ENCODE measurements around the gene TMEM63C.

The TMEM63C gene

GRCh38 chr14:77181603-77182437 lies at the start of gene TMEM63C:
Gene TMEM63C (plus strand): TSS chr14:77181798. CDS start chr14:77218814, 37,016 bp downstream.
- peak; percentile 21 to 42 for DNase-seq
- TF ChIP-seq GATA1 (IDR thresholded peaks at IDR 0.05; ENCODE audit: low read depth, low read length) (no peak), POLR2A (IDR thresholded peaks at IDR 0.05; ENCODE audit: low read length) (peak; percentile 18)

DNA sequence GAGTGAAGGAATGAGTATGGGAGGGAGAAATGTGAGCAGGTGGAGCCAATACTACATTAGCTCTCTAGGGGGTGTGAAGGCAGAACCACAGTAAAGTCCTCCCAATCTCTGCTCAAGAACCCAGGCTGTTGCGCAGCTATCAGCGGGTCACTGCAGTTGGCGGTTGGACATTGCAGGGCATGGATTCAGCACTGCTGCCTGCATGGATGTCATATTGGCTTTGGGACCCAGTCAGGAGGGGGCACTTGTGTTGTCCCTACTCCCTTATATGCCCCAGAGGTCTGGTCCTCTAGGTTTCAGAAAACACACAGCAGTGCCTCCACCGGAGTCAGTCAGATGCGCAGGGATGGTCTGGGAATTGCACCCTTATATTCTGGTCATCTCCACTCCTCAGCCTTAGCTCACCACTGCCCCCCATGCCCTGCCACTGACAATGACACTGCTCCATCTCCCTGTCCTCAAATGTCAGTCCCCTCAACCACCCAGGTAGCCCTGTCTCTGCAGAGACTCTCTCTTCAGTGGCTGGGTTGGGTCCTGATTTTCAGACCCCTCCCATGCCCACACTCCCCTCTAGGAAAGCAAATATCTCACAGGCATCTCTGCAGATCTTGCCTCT lies 49.6 kb upstream of the TMEM63C start:
- DNase-seq: no peak
- TF ChIP-seq POLR2A (IDR thresholded peaks at IDR 0.05; ENCODE audit: low read length): no peak
- TF ChIP-seq GATA1 (IDR thresholded peaks at IDR 0.05; ENCODE audit: low read depth, low read length): no peak

DNA sequence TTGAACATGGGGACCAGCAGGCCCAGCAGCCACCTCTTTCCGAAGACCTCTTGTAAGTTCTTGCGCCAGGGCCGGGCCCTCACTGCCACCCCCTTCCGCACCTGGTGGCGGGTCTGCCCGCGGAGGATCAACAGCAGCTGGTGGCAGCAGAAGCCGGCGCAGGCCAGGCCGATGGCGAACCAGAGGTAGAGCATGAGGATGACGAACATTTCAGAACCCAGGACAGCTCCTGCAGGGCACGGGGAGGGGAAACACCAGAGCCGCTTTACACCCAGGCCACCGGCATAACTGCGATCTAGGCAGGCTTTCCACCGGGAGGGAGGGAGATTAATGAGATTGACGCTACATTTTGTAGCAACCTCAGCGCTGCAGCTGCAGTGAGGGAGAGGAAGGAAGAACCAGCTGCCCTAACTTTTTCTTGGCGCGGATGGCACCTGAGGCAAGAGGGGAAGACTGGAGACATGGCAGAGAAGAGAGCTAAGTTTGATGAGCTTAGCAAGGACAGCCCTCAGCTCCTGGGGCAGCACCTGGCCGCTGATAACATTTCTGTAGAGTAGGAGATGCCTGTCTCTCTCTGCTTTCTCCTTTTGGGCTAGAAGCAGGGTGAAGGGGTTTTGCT lies 47.8 kb upstream of the TMEM63C start:
- DNase-seq: peak; percentile 65 to 67
- no peak for TF ChIP-seq POLR2A (IDR thresholded peaks at IDR 0.05; ENCODE audit: low read length)

- TF ChIP-seq GATA1 (IDR thresholded peaks at IDR 0.05; ENCODE audit: low read depth, low read length) (no peak), POLR2A (IDR thresholded peaks at IDR 0.05; ENCODE audit: low read length) (no peak)
These were observed 42.6 kb upstream of the TMEM63C start for GRCh38 chr14:77139022-77139421.

GRCh38 chr14:77139540-77140358 lies 41.8 kb upstream of the TMEM63C start:
- TF ChIP-seq GATA1 (IDR thresholded peaks at IDR 0.05; ENCODE audit: low read depth, low read length): no peak
- TF ChIP-seq POLR2A (IDR thresholded peaks at IDR 0.05; ENCODE audit: low read length): no peak
- peak; percentile 41 to 48 for DNase-seq

More at GRCh38 chr14:77139022-77139421, 42.6 kb upstream of the TMEM63C start:
- DNase-seq: no peak

- DNase-seq: no peak
- no peak for TF ChIP-seq POLR2A (IDR thresholded peaks at IDR 0.05; ENCODE audit: low read length)
- no peak for TF ChIP-seq GATA1 (IDR thresholded peaks at IDR 0.05; ENCODE audit: low read depth, low read length)
These were observed 41.0 kb upstream of the TMEM63C start for GRCh38 chr14:77140359-77141213.

GRCh38 chr14:77141214-77142004 lies 40.2 kb upstream of the TMEM63C start, which contains the start of gene ZDHHC22:
Gene ZDHHC22 (minus strand): TSS chr14:77141791. CDS start chr14:77139738, 2,053 bp downstream.
- TF ChIP-seq GATA1 (IDR thresholded peaks at IDR 0.05; ENCODE audit: low read depth, low read length) (no peak), POLR2A (IDR thresholded peaks at IDR 0.05; ENCODE audit: low read length) (no peak)
- no peak for DNase-seq

DNA sequence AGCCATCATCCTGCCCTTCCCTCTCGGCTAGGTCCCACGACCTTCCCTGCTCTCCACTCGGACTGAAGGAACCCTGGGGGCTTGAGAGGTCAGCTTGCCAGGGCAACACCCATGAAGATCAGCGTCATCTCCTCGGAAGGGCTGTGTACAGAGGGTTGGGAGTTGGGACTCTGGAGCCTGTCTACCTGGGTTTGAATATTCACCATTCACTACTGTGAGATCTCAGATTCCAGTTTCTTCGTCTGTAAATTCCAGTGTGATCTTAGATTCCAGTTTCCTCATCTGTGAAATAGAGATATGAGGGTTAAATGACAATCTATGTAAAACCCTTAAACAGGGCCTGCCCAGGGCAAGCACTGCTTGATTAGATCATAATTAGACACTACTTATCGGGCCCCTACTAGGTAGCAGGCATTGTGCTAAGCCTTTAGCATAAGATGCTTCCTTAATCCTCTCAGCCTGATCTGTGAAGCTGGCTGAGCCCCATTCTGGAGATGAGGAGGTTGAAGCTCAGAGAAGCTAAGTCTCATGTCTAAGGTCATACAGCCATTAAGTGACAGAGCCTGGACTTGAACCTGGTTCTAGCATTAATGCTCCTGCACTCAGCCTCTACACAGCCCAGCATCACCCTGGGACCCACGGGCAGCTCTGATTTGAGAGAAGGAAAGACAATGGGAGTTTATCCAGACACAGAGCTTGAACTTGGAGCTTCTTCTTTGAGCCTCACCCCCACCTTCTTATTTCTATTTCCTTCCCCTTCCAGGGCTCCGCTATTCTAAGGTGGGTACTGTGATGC lies 39.4 kb upstream of the TMEM63C start:
- DNase-seq: no peak
- no peak for TF ChIP-seq POLR2A (IDR thresholded peaks at IDR 0.05; ENCODE audit: low read length)
- TF ChIP-seq GATA1 (IDR thresholded peaks at IDR 0.05; ENCODE audit: low read depth, low read length): no peak

DNA sequence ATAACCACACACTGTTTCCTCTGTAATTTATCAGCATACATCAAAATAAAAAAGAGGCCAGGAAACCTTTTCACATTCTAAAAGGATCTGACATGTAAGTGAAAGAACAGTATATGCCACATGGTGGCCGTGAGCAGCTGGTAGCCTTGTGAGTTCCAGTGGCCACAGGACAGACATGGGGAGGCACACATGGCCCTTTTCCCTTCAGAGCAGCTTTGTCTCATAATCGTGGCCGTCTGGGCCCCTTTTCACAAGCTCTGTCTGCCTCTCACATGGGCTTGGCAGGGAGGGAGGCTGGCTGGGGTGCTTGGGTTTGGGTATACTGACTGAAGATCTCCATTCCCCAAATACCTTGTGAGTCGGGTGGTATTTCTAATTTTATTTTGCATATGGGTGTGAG lies 38.5 kb upstream of the TMEM63C start:
- no peak for DNase-seq
- TF ChIP-seq GATA1 (IDR thresholded peaks at IDR 0.05; ENCODE audit: low read depth, low read length) (no peak), POLR2A (IDR thresholded peaks at IDR 0.05; ENCODE audit: low read length) (no peak)

DNA sequence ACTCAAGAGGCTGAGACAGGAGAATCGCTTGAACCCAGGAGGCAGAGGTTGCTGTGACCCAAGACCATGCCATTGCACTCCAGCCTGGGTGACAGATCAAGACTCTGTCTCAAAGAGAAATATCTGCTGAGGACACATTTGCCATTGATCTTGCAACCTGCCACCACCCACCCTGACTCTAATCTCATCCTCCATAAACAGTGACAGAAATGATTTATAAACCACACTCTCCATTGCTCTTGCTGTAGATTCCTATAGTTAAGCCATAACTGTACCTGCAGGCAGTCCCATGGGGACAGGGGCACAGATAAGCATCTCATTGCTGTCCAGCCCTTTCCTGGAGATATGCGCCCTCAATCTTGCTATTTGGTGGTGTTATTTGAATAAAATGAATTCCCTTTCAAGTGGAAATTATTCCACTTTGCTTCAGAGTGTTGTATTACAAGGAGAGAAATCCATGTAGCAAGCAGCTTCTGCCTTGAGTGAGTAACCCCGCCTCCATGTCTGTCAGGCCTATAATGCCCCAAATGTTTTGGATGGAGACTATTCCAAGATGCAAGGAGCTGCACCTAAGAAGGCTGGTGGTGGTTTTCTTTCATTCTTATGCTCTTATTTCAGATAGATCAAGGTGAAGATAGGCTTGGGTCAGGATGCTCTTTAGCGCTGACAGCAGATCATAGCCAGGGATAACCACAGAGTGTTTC lies 37.0 kb upstream of the TMEM63C start:
- TF ChIP-seq POLR2A (IDR thresholded peaks at IDR 0.05; ENCODE audit: low read length): no peak
- TF ChIP-seq GATA1 (IDR thresholded peaks at IDR 0.05; ENCODE audit: low read depth, low read length): no peak
- DNase-seq: no peak
